NCI-H2196 treated with DMSO at 0.1 percent for 48 hours (cell line): Measurements from ENCODE around the gene CASQ1.

Experiments
- DNase-seq: peaks from one replicate; lab custom pipeline; 2025; ENCODE audit not compliant: unreplicated experiment; lab: John Stamatoyannopoulos, UW

CASQ1 gene

GRCh38 chr1:160204526-160205241, 14.3 kb downstream of the CASQ1 start:
- DNase-seq = no peak

GRCh38 chr1:160205242-160206035, 15.1 kb downstream of the CASQ1 start, which contains the start of gene PEA15:
Gene PEA15, plus strand, starts transcription at chr1:160205384. Its CDS starts 6,161 bp downstream, at chr1:160211545.
- peak; percentile 25 for DNase-seq

GRCh38 chr1:160206036-160206389, 15.6 kb downstream of the CASQ1 start:
- no peak for DNase-seq

GRCh38 chr1:160206421-160207117, 16.2 kb downstream of the CASQ1 start:
- DNase-seq = no peak

- DNase-seq = no peak
Observed at GRCh38 chr1:160207118-160207650, 16.8 kb downstream of the CASQ1 start.

- DNase-seq = no peak
Observed at GRCh38 chr1:160207771-160208556, 17.6 kb downstream of the CASQ1 start.

- no peak for DNase-seq
Observed at GRCh38 chr1:160208557-160209320, 18.4 kb downstream of the CASQ1 start.

GRCh38 chr1:160209321-160210046, 19.1 kb downstream of the CASQ1 start:
- no peak for DNase-seq

- DNase-seq = no peak
Observed at GRCh38 chr1:160210561-160210960, 20.2 kb downstream of the CASQ1 start.

GRCh38 chr1:160211046-160211790, 20.8 kb downstream of the CASQ1 start:
- DNase-seq = no peak

GRCh38 chr1:160214481-160215140, 24.2 kb downstream of the CASQ1 start:
- DNase-seq = no peak

- no peak for DNase-seq
Observed at GRCh38 chr1:160216301-160216700, 25.9 kb downstream of the CASQ1 start.

- DNase-seq = no peak
Observed at GRCh38 chr1:160217481-160218051, 27.2 kb downstream of the CASQ1 start.

- no peak for DNase-seq
Observed at GRCh38 chr1:160219062-160219929, 28.9 kb downstream of the CASQ1 start.

- DNase-seq = no peak
Observed at GRCh38 chr1:160220301-160220700, 29.9 kb downstream of the CASQ1 start.

GRCh38 chr1:160221089-160221488, 30.7 kb downstream of the CASQ1 start:
- no peak for DNase-seq

- DNase-seq = no peak
Observed at GRCh38 chr1:160222546-160222945, 32.2 kb downstream of the CASQ1 start.
